Right lobe of liver (tissue), 6 donors: ENCODE data around the gene TBC1D2B. TPM values are rescaled to one million over a fixed set of nuclear protein-coding genes. Genes with fewer than 3 reads are reported as not detected.
A peak's percentile ranks its signal among the peaks of the same experiment; 100 is the strongest.

Source experiments
- ATAC-seq, 4 donors: fragments of 200-7000 bp; cut with Tn5 transposase; one replicate each; pipeline ENCODE4 v1.9.1; 2020; ENCODE audit warnings: mild to moderate bottlenecking in 4 of 4, moderate library complexity in 4 of 4
- DNase-seq, 3 donors: peaks; one replicate each; pipeline ENCODE4 v3.0.0-alpha.2; 2020
- H3K27ac ChIP-seq, 3 donors: fragments of 200-600 bp; one replicate each; pipeline ENCODE4 v1.8.0; 2022
- H3K27me3 ChIP-seq, 2 donors: fragments of 200-600 bp; one replicate each; pipeline ENCODE4 v1.8.0; 2022
- H3K36me3 ChIP-seq, 4 donors: fragments of 200-600 bp; sonication (generic) in 1 of 4; one replicate each; pipeline versions ENCODE4 v1.5.1 to v1.8.0; 2017 to 2022; ENCODE audit warnings: control low read depth in 1 of 4
- H3K4me1 ChIP-seq, 4 donors: fragments of 200-600 bp; sonication (generic) in 1 of 4; one replicate each; pipeline versions ENCODE4 v1.5.1 to v1.8.0; 2017 to 2022; ENCODE audit warnings: control low read depth in 1 of 4
- H3K4me3 ChIP-seq, 3 donors: fragments of 200-600 bp; one replicate each; pipeline ENCODE4 v1.8.0; 2022
- H3K9me3 ChIP-seq, 4 donors: fragments of 200-600 bp; sonication (generic) in 1 of 4; one replicate each; pipeline versions ENCODE4 v1.5.1 to v1.8.0; 2017 to 2022; ENCODE audit warnings: control low read depth in 1 of 4
- CTCF ChIP-seq, 4 donors: fragments of 200-600 bp in 3 of 4; fragments of 450-650 bp in 1 of 4; IDR thresholded peaks; one replicate each; pipeline versions ENCODE4 v1.5.1 to v1.8.0; 2016 to 2022; ENCODE audit warnings: antibody characterized with exemption in 4 of 4, mild to moderate bottlenecking in 2 of 4
- POLR2A ChIP-seq: fragments of 450-650 bp; IDR thresholded peaks from one replicate; pipeline ENCODE4 v1.6.1; 2017; ENCODE audit warnings: antibody characterized with exemption, mild to moderate bottlenecking
- WGBS: methylation state at CpG from one replicate; pipeline ENCODE4 v1.1.6; 2018; ENCODE audit warnings: low coverage, low lambda C conversion rate; ENCODE audit not compliant: insufficient coverage; ENCODE audit errors: missing lambda C conversion rate; 5-methylcytosine and 5-hydroxymethylcytosine counted together
- intact Hi-C, 2 donors: fragments of 100-400 bp; cut with DNase I; formaldehyde crosslinking; loops; one replicate each; pipeline versions ENCODE4 v1.11.2 to v1.14.1; 2022
- total RNA-seq, 6 experiments: library from RNA; depleted of rRNA in 2 of 6; stranded (reverse); fragments of >200 nt in 2 of 6; fragmentation: NEBNext Ultra II Directional in 3 of 6; extraction: Animal tissue kit (Norgen Biotek cat#: 25700) in 3 of 6; gene quantifications; one replicate each; pipeline versions ENCODE4 v1.1.0 to v1.2.4, GENCODE V29; 2016 to 2023
- donor health status: DM: no; HTN: yes; CAD: no.
- donor health status: DM: no; HTN: no; CAD: no.
- donor health status: DM: no; HTN: no; CAD: no.
- donor health status: DM: no; HTN: yes; CAD: no.
- donor health status: DM: no; HTN: yes; CAD: no.

TBC1D2B gene
- total RNA-seq, 6 experiments from 2014 or later, result 23.7 to 81.4 (median 29.6) TPM

- intact Hi-C loops, result loop anchor here in 1 of 2 donors (10.0 kb wide), 1 partner anchor 55 kb away; no protein-coding TSS in a partner anchor
- no peak overlapping the region for H3K4me3 ChIP-seq
- H3K36me3 ChIP-seq, result no peaks in the 10 kb centered on the region
- WGBS, result 87% methylated on average over 5 of the region's 5 CpGs
- ATAC-seq (no peak), DNase-seq (peak in 1 of 3 donors; percentile 37)
- H3K27ac ChIP-seq, result peak overlapping the region; percentile 10 to 38 (median 30)
- no peaks in the 10 kb centered on the region for H3K27me3 ChIP-seq
- H3K9me3 ChIP-seq, result no peaks in the 10 kb centered on the region
- H3K4me1 ChIP-seq, result peaks cover 0 to 86% (median 38%) of the 10 kb centered on the region in 4 donors
- TF ChIP-seq CTCF (IDR thresholded peaks at IDR 0.05), result no peak
- no peak for TF ChIP-seq POLR2A
These were observed 17.3 kb downstream of the TBC1D2B start for GRCh38 chr15:78060232-78060631.

GRCh38 chr15:78059110-78059839 lies 18.2 kb downstream of the TBC1D2B start:
- TF ChIP-seq POLR2A, result no peak
- no peak for TF ChIP-seq CTCF (IDR thresholded peaks at IDR 0.05)
- H3K4me3 ChIP-seq, result no peak overlapping the region
- ATAC-seq (peak in 1 of 4 donors; percentile 9), DNase-seq (peak in 1 of 3 donors; percentile 39)
- H3K27me3 ChIP-seq, result no peaks in the 10 kb centered on the region
- peaks cover 0 to 86% (median 38%) of the 10 kb centered on the region in 4 donors for H3K4me1 ChIP-seq
- 80% methylated on average over 1 of the region's 3 CpGs for WGBS
- intact Hi-C loops, result no loop called here
- peak overlapping the region; percentile 10 to 38 (median 30) for H3K27ac ChIP-seq
- H3K36me3 ChIP-seq, result no peaks in the 10 kb centered on the region
- no peaks in the 10 kb centered on the region for H3K9me3 ChIP-seq

GRCh38 chr15:78058401-78058935 lies 19.0 kb downstream of the TBC1D2B start:
- intact Hi-C loops, result no loop called here
- H3K27me3 ChIP-seq, result no peaks in the 10 kb centered on the region
- no peak for TF ChIP-seq CTCF (IDR thresholded peaks at IDR 0.05)
- TF ChIP-seq POLR2A, result no peak
- DNase-seq (no peak), ATAC-seq (no peak)
- no peaks in the 10 kb centered on the region for H3K36me3 ChIP-seq
- H3K4me1 ChIP-seq, result peaks cover 0 to 83% (median 36%) of the 10 kb centered on the region in 4 donors
- WGBS, result 87% methylated on average over 3 of the region's 10 CpGs
- no peaks in the 10 kb centered on the region for H3K9me3 ChIP-seq
- H3K4me3 ChIP-seq, result no peak overlapping the region
- peak overlapping the region in 1 of 3 donors; percentile 30 for H3K27ac ChIP-seq

- Histone ChIP-seq H3K27me3 (no peaks in the 10 kb centered on the region), H3K27ac (peak overlapping the region; percentile 14 to 79 (median 49)), H3K9me3 (no peaks in the 10 kb centered on the region), H3K4me3 (no peak overlapping the region), H3K4me1 (peaks cover 0 to 83% (median 35%) of the 10 kb centered on the region in 4 donors), H3K36me3 (no peaks in the 10 kb centered on the region)
- peak in 1 of 3 donors; percentile 22 for DNase-seq
- intact Hi-C loops, result no loop called here
- no peak for ATAC-seq
- 64% methylated on average over 5 of the region's 5 CpGs for WGBS
- TF ChIP-seq POLR2A, result no peak
- TF ChIP-seq CTCF (IDR thresholded peaks at IDR 0.05), result no peak
These were observed 19.7 kb downstream of the TBC1D2B start for GRCh38 chr15:78057803-78058202.
